ENCODE results near the gene LOC101059915.

LOC101059915 gene

GRCh38 chrX:71640002-71640401 is 27.3 kb upstream of the LOC101059915 start:
- H4K20me1 ChIP-seq (ENCODE audit: insufficient read depth, low read length), result no peaks in the 10 kb centered on the region
- FAIRE-seq, result no peak
- no peaks in the 10 kb centered on the region; a peak in 1 of 5 replicates for H3K27me3 ChIP-seq (ENCODE audit: control insufficient read depth in 1 of 2, insufficient read depth in 2 of 2, low read length in 2 of 2)
- H3K79me2 ChIP-seq (ENCODE audit: insufficient read depth, low read length), result no peaks in the 10 kb centered on the region
- H2AFZ ChIP-seq (ENCODE audit: low read length), result no peak overlapping the region
- TF ChIP-seq AKAP8 (CRISPR knock-in tag; IDR thresholded peaks at IDR 0.05), result no peak
- TF ChIP-seq, protein P1, sequence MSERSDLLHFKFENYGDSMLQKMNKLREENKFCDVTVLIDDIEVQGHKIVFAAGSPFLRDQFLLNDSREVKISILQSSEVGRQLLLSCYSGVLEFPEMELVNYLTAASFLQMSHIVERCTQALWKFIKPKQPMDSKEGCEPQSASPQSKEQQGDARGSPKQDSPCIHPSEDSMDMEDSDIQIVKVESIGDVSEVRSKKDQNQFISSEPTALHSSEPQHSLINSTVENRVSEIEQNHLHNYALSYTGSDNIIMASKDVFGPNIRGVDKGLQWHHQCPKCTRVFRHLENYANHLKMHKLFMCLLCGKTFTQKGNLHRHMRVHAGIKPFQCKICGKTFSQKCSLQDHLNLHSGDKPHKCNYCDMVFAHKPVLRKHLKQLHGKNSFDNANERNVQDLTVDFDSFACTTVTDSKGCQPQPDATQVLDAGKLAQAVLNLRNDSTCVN (CRISPR knock-in tag; IDR thresholded peaks at IDR 0.05; ENCODE audit: borderline replicate concordance), result no peak
- TF ChIP-seq ZNF589 (CRISPR knock-in tag; conservative IDR thresholded peaks at IDR 0.05), result no peak
- no peak for TF ChIP-seq ZNF737 (CRISPR knock-in tag; IDR thresholded peaks at IDR 0.05; ENCODE audit: borderline replicate concordance)
- TF ChIP-seq SALL1 (CRISPR knock-in tag; IDR thresholded peaks at IDR 0.05), result no peak
- TF ChIP-seq ZNF331 (CRISPR knock-in tag; IDR thresholded peaks at IDR 0.05), result no peak
- TF ChIP-seq, protein P2, sequence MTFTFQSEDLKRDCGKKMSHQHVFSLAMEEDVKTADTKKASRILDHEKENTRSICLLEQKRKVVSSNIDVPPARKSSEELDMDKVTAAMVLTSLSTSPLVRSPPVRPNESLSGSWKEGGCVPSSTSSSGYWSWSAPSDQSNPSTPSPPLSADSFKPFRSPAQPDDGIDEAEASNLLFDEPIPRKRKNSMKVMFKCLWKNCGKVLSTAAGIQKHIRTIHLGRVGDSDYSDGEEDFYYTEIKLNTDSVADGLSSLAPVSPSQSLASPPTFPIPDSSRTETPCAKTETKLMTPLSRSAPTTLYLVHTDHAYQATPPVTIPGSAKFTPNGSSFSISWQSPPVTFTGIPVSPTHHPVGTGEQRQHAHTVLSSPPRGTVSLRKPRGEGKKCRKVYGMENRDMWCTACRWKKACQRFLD (CRISPR knock-in tag; IDR thresholded peaks at IDR 0.05; ENCODE audit: borderline replicate concordance), result no peak
- TF ChIP-seq, protein P3, sequence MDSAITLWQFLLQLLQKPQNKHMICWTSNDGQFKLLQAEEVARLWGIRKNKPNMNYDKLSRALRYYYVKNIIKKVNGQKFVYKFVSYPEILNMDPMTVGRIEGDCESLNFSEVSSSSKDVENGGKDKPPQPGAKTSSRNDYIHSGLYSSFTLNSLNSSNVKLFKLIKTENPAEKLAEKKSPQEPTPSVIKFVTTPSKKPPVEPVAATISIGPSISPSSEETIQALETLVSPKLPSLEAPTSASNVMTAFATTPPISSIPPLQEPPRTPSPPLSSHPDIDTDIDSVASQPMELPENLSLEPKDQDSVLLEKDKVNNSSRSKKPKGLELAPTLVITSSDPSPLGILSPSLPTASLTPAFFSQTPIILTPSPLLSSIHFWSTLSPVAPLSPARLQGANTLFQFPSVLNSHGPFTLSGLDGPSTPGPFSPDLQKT (CRISPR knock-in tag; IDR thresholded peaks at IDR 0.05; ENCODE audit: borderline replicate concordance), result no peak
- no peak for TF ChIP-seq PRPF4 (IDR thresholded peaks at IDR 0.05; ENCODE audit: low read depth, low read length, poor library complexity, severe bottlenecking)
- TF ChIP-seq SIX4 (CRISPR knock-in tag; IDR thresholded peaks at IDR 0.05), result no peak
- TF ChIP-seq ZFP36L1 (CRISPR knock-in tag; IDR thresholded peaks at IDR 0.05), result no peak
- no peak for TF ChIP-seq ZBTB3 (CRISPR knock-in tag; IDR thresholded peaks at IDR 0.05; ENCODE audit: borderline replicate concordance, low read depth)
- TF ChIP-seq DNMT1 (CRISPR knock-in tag; IDR thresholded peaks at IDR 0.05), result no peak
- no peak for TF ChIP-seq TP53 (CRISPR knock-in tag; conservative IDR thresholded peaks at IDR 0.05)
- TF ChIP-seq SOX13 (IDR thresholded peaks at IDR 0.05), result no peak
- TF ChIP-seq SOX13 (CRISPR knock-in tag; conservative IDR thresholded peaks at IDR 0.05 in 1 of 2, IDR thresholded peaks at IDR 0.05 in 1 of 2), result no peak
- no peak for TF ChIP-seq ZUFSP (CRISPR knock-in tag; IDR thresholded peaks at IDR 0.05; ENCODE audit: borderline replicate concordance)
- no peak for TF ChIP-seq CBX5 (CRISPR knock-in tag; IDR thresholded peaks at IDR 0.05; ENCODE audit: borderline replicate concordance)
- no peak for TF ChIP-seq PTBP1 (IDR thresholded peaks at IDR 0.05; ENCODE audit: low read depth, low read length, poor library complexity, severe bottlenecking)
- WGBS (ENCODE audit: low lambda C conversion rate), result 54% methylated on average over 4 of the region's 4 CpGs
- no TSS peak for BruUV-seq (replicated peaks)
- ATAC-seq, result no peak
- no peak overlapping the region for H3K4me2 ChIP-seq (ENCODE audit: low read depth, low read length)
- in situ Hi-C loops (cut with HindIII; ENCODE audit: extremely low pct_ligation_motif_present, low pct_unique_long_range_greater_than_20kb) (no loop called here), intact Hi-C loops (cut with micrococcal nuclease; ENCODE audit: unreplicated experiment) (no loop called here)
- no peak overlapping the region for H3K9ac ChIP-seq (ENCODE audit: insufficient read depth, low read depth, low read length)
- H3K27ac ChIP-seq (ENCODE audit: extremely low read length, insufficient read depth, low read length), result no peak overlapping the region
- H3K4me3 ChIP-seq (replicated peaks in 1 of 3; ENCODE audit: insufficient read depth in 1 of 3, low read depth in 2 of 3, low read length in 3 of 3), result no peak overlapping the region
- no peaks in the 10 kb centered on the region for H3K9me3 ChIP-seq (ENCODE audit: low read length)
- DNase-seq (ENCODE audit: low spot score), result no peak
- POLR2A ChIA-PET, result no interaction called here
- no peaks in the 10 kb centered on the region for H3K36me3 ChIP-seq (replicated peaks in 1 of 2; ENCODE audit: control insufficient read depth in 1 of 2, insufficient read depth in 2 of 2, low read length in 2 of 2)
- CTCF ChIA-PET (ENCODE audit: low intra/inter-chr PET ratio, low total read pairs), result no interaction called here
- H3K4me1 ChIP-seq (ENCODE audit: insufficient read depth, low read length), result peaks cover 18% of the 10 kb centered on the region
